D721Med (cell line): ENCODE results near the gene TMEM121.

Experiments used
- DNase-seq: peaks from one replicate; pipeline ENCODE4 v3.0.0; 2011; ENCODE audit warnings: low spot score; ENCODE audit not compliant: insufficient read length
- FAIRE-seq: peaks from 2 replicates; lab custom pipeline; 2011; peaks lifted over from hg19 to GRCh38; lab: Jason Lieb, UNC
- CTCF ChIP-seq: IDR thresholded peaks from 2 replicates; pipeline ENCODE4 v1.5.1; 2012; ENCODE audit warnings: mild to moderate bottlenecking, control low read depth; ENCODE audit not compliant: insufficient read depth; ENCODE audit errors: missing control alignments

Gene TMEM121

GRCh38 chr14:105508069-105508468 is 18.3 kb upstream of the TMEM121 start:
- DNase-seq (no peak), FAIRE-seq (no peak)
- no peak for TF ChIP-seq CTCF

DNA sequence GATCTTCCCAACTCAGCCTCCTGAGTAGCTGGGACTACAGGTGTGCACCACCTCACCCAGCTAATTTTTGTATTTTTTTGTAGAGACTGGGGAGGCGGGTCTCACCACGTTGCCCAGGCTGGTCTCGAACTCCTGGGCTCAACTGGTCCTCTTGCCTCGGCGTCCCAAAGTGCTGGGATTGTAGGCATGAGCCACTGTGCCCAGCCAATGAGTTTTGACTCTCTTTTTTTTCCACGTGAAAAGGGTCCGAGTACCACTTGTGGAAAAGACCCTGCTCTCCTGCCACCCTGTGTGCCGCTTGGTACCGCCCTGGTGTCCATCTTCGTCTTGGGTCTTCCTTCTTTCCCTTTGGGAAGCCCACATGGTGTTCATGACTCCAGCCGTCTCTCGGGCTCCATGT is 17.8 kb upstream of the TMEM121 start:
- TF ChIP-seq CTCF: no peak
- FAIRE-seq (no peak), DNase-seq (no peak)

DNA sequence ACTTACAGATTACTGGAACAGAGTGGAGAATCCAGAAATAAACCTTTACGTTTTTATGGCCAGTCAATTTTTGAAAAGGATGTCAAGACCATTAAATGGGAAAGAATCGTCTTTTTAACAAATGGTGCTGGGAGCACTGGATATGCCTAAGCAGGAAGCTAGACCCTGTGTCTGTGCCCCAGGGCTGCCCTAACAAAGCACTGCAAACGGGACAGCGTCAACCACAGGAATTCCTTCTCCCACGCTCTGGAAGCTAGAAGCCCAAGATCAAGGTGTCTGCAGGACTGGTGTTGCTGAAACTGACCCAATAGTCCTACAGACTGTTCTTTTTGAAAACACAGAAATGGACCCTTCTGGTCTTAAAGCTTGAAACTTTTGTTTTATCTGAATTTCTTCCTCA is 9.3 kb upstream of the TMEM121 start:
- FAIRE-seq (no peak), DNase-seq (no peak)
- no peak for TF ChIP-seq CTCF

- FAIRE-seq (no peak), DNase-seq (no peak)
- no peak for TF ChIP-seq CTCF
Observed at GRCh38 chr14:105519946-105520698, 6.3 kb upstream of the TMEM121 start.

DNA sequence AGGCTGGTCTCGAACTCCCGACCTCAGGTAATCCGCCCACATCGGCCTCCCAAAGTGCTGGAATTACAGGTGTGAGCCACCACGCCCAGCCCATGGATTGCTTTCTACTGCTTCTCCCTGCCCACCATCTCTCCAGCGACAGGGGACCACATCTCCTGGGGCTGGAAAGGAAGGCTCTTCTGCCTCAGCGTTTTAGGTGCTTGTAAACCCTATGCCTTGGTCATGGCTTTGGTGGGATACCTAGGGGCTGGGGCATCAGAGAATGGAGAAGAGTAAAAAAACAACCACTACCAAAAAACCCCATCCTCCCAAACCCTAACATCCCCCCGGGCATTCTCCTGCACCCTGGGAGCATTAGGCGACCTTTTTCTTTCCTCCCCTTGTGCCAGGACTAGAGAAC is 1.1 kb upstream of the TMEM121 start:
- TF ChIP-seq CTCF: no peak
- DNase-seq (no peak), FAIRE-seq (no peak)

GRCh38 chr14:105526776-105527380 is 495 bp downstream of the TMEM121 start:
- FAIRE-seq (no peak), DNase-seq (no peak)
- no peak for TF ChIP-seq CTCF

DNA sequence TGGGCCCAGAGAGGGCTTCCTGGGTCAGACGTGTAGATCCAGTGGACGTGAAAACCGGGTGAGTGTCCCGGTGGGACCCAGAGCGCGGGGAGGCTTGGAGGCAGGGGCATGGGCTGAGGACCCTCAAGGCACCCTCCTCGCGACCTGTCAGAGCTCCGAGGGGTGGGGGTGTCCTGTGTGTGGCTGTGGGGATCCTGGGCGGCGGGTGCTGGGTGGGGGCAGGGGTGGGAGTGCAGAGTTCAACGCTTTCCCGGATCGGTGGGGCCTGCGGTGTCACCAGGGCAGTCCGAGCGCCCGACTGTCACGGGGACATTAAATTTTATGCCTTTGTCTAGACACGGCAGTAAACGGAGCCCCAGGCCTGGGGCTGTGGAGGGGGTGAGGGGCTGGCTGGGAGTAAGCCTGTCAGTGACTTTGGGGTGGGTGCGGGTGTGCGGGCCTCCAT is 1.0 kb downstream of the TMEM121 start:
- TF ChIP-seq CTCF: no peak
- DNase-seq (no peak), FAIRE-seq (no peak)
